Purkinje cell (primary cell): ENCODE measurements around the gene COA7. TPM values are rescaled to one million over a fixed set of nuclear protein-coding genes. Genes with fewer than 3 reads are reported as not detected.

Source experiments
- polyA plus RNA-seq: library from polyadenylated mRNA; unstranded; fragments of >200 nt; fragmentation: Nextera tagmentation; gene quantifications from 2 replicates; pipeline ENCODE4 v1.2.1, GENCODE V29; 2014

COA7 gene
- 6.2 and 7.2 TPM in 2 replicates for polyA plus RNA-seq

DNA sequence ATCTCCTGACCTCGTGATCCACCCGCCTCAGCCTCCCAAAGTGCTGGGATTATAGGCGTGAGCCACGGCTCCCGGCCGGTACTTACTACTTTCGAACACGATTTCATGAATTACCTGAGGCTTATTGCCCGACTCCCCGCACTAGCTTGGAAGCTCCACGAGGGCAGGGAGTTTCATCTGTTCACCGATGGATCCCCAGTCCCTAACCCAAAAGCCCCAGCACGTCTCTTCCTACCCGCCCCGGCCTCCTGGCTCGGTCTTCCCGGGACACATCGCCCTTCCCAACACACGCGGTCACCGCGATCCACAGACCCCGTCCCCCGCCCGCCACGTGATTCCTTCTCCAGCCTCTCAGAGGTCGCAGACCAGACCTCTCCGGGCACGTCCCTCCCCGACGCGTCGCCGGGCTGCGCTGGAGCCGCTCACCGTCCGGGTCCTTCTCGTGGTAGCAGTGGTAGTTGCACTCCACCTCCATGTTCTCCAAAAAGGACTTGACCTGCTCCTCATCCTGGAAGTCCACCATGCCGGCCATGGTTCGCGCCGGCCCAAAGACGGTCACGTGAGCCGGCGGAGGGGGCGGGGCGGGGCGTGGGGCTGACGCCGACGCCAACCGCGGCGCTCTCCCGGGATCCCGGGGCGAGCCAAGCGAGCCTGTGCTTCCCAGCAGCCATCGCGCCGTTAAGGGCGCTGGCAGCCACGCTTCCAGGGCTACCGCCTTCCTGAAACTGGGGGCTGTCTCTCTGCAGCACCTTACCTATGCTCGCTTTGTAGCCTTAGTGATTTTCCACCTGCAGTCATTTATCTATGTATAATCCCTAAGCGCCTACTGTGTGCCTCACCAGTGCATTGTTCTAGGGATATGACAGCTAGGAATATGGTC lies at the start of gene COA7:
TSS of gene COA7 (minus strand) at position 553 of the 880 bp plus-strand sequence. CDS start at position 532, 21 bp downstream.

DNA sequence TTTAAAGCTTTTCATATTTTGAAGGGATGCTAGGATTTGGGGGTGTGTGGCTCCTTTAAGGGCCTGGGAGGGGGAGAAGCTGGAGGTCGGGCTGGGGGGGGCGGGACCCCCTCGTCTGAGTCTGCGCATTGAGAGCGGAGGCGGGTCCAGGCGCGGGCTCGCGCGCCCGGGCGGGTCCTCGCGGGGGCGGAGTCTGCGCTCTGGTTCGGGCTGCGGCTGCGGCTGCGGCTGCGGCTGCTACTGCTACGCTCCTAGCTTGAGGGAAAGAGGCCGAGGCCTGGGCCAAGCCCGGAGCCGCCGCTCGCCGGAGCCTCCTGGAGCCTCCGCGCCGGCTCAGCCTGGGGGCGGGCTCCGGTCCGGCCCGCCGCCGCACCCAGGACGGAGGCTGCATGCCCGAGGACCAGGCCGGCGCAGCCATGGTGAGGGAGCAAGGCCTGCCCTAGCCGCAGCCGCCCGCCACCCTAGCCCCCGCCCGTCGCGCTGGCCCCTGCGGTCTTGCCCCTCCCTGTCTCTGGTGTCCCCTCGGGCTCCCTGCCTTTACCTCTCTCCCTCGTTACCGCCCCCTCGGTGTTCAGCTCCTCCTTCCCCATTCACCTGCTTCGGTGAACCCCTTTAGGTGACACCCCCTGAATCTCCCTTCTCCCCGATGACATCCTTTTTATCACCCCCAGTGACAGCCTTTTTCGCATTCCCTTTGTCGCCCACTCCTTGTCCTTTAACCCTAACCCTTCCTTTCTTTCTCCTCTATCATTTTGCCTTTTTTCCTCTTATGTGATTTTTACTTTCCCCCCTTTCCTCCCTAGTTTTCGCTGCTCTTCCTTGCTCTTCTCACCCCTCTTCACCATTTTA lies 28.3 kb upstream of the COA7 start, which contains the start of gene ZYG11B:
TSS of gene ZYG11B (plus strand) at position 189 of the 849 bp plus-strand sequence. CDS start at position 390, 201 bp downstream.

Other genes with a start within 250 kb of the COA7 start
- gene TUT4, start 145.3 kb downstream of the COA7 start, polyA plus RNA-seq = 29.9 and 39.4 TPM in 2 replicates
- gene GPX7, start 96.0 kb downstream of the COA7 start, polyA plus RNA-seq = 4.5 and 4.6 TPM in 2 replicates
- gene SHISAL2A, start 65.2 kb downstream of the COA7 start, polyA plus RNA-seq = 1.7 TPM in 1 of 2 replicates, not detected in the other
- gene ZYG11B, start 28.1 kb upstream of the COA7 start, polyA plus RNA-seq = 18.8 and 28.2 TPM in 2 replicates
- gene ZYG11A, start 144.4 kb upstream of the COA7 start, polyA plus RNA-seq = not detected in 2 replicates
- 10.5 and 12.3 TPM in 2 replicates for gene ECHDC2, start 223.4 kb upstream of the COA7 start, polyA plus RNA-seq
- 188 and 216 TPM in 2 replicates for gene SCP2, start 228.9 kb upstream of the COA7 start, polyA plus RNA-seq